IPS-15b (cell line): ENCODE data around the gene HLA-DOB.
"Not testable (repeated sequence)": the region's sequence is repeated elsewhere in the genome, so short reads cannot be mapped to it uniquely, and the experiment has no call there.

Source experiments
- H3K27me3 ChIP-seq: one replicate; pipeline ENCODE4 v1.6.1; 2013; ENCODE audit warnings: low read length; ENCODE audit not compliant: control insufficient read depth, insufficient read depth
- H3K36me3 ChIP-seq: one replicate; pipeline ENCODE4 v1.6.1; 2013; ENCODE audit warnings: low read length; ENCODE audit not compliant: control insufficient read depth, insufficient read depth
- H3K4me1 ChIP-seq: one replicate; pipeline ENCODE4 v1.6.1; 2013; ENCODE audit warnings: mild to moderate bottlenecking, low read length; ENCODE audit not compliant: control insufficient read depth, insufficient read depth
- H3K4me3 ChIP-seq: one replicate; pipeline ENCODE4 v1.5.1; 2013; ENCODE audit warnings: low read depth, low read length
- H3K9ac ChIP-seq: one replicate; pipeline ENCODE4 v1.6.1; 2013; ENCODE audit warnings: low read depth, mild to moderate bottlenecking, low read length
- H3K9me3 ChIP-seq: one replicate; pipeline ENCODE4 v1.6.1; 2013; ENCODE audit warnings: mild to moderate bottlenecking, low read length; ENCODE audit not compliant: control insufficient read depth, insufficient read depth

The HLA-DOB gene

GRCh38 chr6:32827025-32827424 is 10.2 kb upstream of the HLA-DOB start:
- no peaks in the 10 kb centered on the region for H3K9me3 ChIP-seq
- H3K9ac ChIP-seq: no peak overlapping the region
- no peaks in the 10 kb centered on the region for H3K4me1 ChIP-seq
- H3K36me3 ChIP-seq: peaks cover 11% of the 10 kb centered on the region
- H3K4me3 ChIP-seq: no peak overlapping the region
- H3K27me3 ChIP-seq: no peaks in the 10 kb centered on the region

- Histone ChIP-seq H3K27me3 (no peaks in the 10 kb centered on the region), H3K9ac (no peak overlapping the region), H3K9me3 (no peaks in the 10 kb centered on the region), H3K4me3 (no peak overlapping the region), H3K4me1 (no peaks in the 10 kb centered on the region), H3K36me3 (peaks cover 11% of the 10 kb centered on the region)
Measured at GRCh38 chr6:32825966-32826365, 9.2 kb upstream of the HLA-DOB start.

GRCh38 chr6:32819729-32820128 is 2.9 kb upstream of the HLA-DOB start:
- H3K4me3 ChIP-seq: no peak overlapping the region
- no peak overlapping the region for H3K9ac ChIP-seq
- no peaks in the 10 kb centered on the region for H3K27me3 ChIP-seq
- no peaks in the 10 kb centered on the region for H3K9me3 ChIP-seq
- H3K36me3 ChIP-seq: no peaks in the 10 kb centered on the region
- no peaks in the 10 kb centered on the region for H3K4me1 ChIP-seq

GRCh38 chr6:32818867-32819266 is 2.1 kb upstream of the HLA-DOB start:
- Histone ChIP-seq H3K9ac (no peak overlapping the region), H3K4me3 (no peak overlapping the region), H3K4me1 (no peaks in the 10 kb centered on the region), H3K27me3 (no peaks in the 10 kb centered on the region), H3K36me3 (no peaks in the 10 kb centered on the region), H3K9me3 (no peaks in the 10 kb centered on the region)

GRCh38 chr6:32815996-32816395 is 806 bp downstream of the HLA-DOB start:
- H3K9ac ChIP-seq: no peak overlapping the region

GRCh38 chr6:32815115-32815514 is 1.7 kb downstream of the HLA-DOB start:
- Histone ChIP-seq H3K4me1 (no peaks in the 10 kb centered on the region), H3K9ac (no peak overlapping the region), H3K27me3 (no peaks in the 10 kb centered on the region), H3K36me3 (no peaks in the 10 kb centered on the region), H3K4me3 (no peak overlapping the region), H3K9me3 (no peaks in the 10 kb centered on the region)

More at GRCh38 chr6:32815996-32816395, 806 bp downstream of the HLA-DOB start:
- H3K9me3 ChIP-seq: no peaks in the 10 kb centered on the region
- no peaks in the 10 kb centered on the region for H3K27me3 ChIP-seq
- H3K4me1 ChIP-seq: no peaks in the 10 kb centered on the region
- no peak overlapping the region for H3K4me3 ChIP-seq
- no peaks in the 10 kb centered on the region for H3K36me3 ChIP-seq

- no peaks in the 10 kb centered on the region for H3K4me1 ChIP-seq
- no peak overlapping the region for H3K9ac ChIP-seq
- H3K9me3 ChIP-seq: no peaks in the 10 kb centered on the region
- H3K36me3 ChIP-seq: no peaks in the 10 kb centered on the region
- no peaks in the 10 kb centered on the region for H3K27me3 ChIP-seq
- H3K4me3 ChIP-seq: no peak overlapping the region
Measured at GRCh38 chr6:32814145-32814544, 2.7 kb downstream of the HLA-DOB start.

DNA sequence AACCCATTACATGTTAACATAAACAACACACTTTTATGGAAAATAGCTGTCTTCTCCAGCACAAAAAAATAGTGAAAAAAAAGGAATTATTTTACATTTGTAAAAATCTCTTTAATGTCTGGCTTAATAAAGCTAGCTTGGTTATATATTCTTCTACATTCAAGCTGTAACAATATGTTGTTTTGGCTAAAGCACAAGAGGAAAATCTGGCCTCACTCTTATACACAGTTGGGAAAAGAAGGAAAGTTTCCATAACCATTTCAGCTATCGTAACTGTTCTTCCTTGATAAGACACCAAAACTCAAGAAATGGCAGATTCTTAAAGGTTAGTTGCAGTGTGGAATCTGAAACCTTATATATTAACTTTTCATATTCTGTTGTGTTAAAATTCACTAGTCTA is 7.6 kb downstream of the HLA-DOB start:
- Histone ChIP-seq H3K27me3 (no peaks in the 10 kb centered on the region), H3K36me3 (no peaks in the 10 kb centered on the region), H3K4me3 (no peak overlapping the region), H3K9me3 (no peaks in the 10 kb centered on the region), H3K4me1 (no peaks in the 10 kb centered on the region), H3K9ac (no peak overlapping the region)

- Histone ChIP-seq H3K4me3 (no peak overlapping the region), H3K9me3 (no peaks in the 10 kb centered on the region), H3K4me1 (no peaks in the 10 kb centered on the region), H3K9ac (no peak overlapping the region), H3K36me3 (no peaks in the 10 kb centered on the region), H3K27me3 (no peaks in the 10 kb centered on the region)
Measured at GRCh38 chr6:32807020-32807580, 9.7 kb downstream of the HLA-DOB start.

DNA sequence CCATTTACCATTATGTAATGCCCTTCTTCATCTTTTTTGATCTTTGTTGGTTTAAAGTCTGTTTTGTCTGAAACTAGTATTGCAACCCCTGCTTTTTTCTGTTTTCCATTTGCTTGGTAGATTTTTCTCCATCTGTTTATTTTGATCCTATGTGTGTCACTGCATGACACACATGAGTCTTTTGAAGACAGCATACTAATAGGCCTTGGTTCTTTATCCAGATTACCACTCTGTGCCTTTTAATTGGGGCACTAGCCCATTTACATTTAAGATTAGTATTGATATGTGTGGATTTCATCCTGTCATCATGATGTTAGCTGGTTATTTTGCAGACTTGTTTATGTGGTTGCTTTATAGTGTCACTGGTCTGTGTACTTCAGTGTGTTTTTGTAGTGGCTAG is 11.4 kb downstream of the HLA-DOB start:
- not testable (repeated sequence) for H3K9me3 ChIP-seq, H3K27me3 ChIP-seq, H3K4me1 ChIP-seq

DNA sequence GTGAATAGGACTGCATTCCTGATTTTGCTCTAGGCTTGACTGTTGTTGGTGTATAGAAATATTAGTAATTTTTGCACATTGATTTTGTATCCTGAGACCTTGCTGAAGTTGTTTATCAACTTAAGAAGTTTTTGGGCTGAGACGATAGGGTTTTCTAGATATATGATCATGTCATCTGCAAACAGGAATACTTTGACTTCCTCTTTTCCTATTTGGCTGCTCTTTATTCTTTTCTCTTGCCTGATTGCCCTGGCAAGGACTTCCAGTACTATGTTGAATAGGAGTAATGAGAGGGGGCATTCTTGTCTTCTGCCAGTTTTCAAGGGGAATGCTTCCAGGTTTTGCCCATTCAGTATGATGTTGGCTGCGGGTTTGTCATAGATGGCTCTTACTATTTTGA is 13.4 kb downstream of the HLA-DOB start:
- H3K36me3 ChIP-seq: no peaks in the 10 kb centered on the region
- H3K27me3 ChIP-seq: no peaks in the 10 kb centered on the region
- H3K4me3 ChIP-seq: no peak overlapping the region
- H3K9me3 ChIP-seq: no peaks in the 10 kb centered on the region
- no peaks in the 10 kb centered on the region for H3K4me1 ChIP-seq
- no peak overlapping the region for H3K9ac ChIP-seq

More for the DNA sequence above, 11.4 kb downstream of the HLA-DOB start:
- not testable (repeated sequence) for H3K9ac ChIP-seq, H3K36me3 ChIP-seq, H3K4me3 ChIP-seq

DNA sequence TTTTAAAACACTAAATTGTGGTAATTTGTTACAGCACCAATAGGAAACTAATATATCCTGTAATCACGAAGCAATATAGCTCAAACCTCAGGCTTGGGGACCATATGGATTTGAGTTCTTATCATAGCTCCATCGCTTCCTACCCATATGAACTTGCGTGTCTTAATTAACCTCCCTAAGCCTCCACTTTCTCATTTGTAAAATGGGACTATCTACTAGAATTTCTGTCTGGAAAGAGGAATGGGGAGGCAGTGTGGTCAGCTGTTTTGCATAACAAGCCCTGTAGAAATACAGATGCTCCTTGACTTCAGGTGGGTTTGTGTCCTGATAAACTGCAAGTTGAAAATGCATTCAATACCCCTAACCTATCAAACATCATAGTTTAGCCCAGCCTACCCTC is 17.1 kb downstream of the HLA-DOB start:
- H3K9me3 ChIP-seq: no peaks in the 10 kb centered on the region
- peaks cover 3% of the 10 kb centered on the region for H3K27me3 ChIP-seq
- H3K36me3 ChIP-seq: no peaks in the 10 kb centered on the region
- no peak overlapping the region for H3K9ac ChIP-seq
- H3K4me1 ChIP-seq: peaks cover 5% of the 10 kb centered on the region
- no peak overlapping the region for H3K4me3 ChIP-seq
